IPS-20b (cell line): ENCODE results near the gene TAAR9.
A peak's percentile ranks its signal among the peaks of the same experiment; 100 is the strongest.
"Not testable (repeated sequence)": the region's sequence is repeated elsewhere in the genome, so short reads cannot be mapped to it uniquely, and the experiment has no call there.

Experiments
- H3K27ac ChIP-seq: one replicate; pipeline ENCODE4 v1.5.1; 2013; ENCODE audit warnings: low read length
- H3K27me3 ChIP-seq: 2 replicates; pipeline ENCODE4 v1.6.1; 2013; ENCODE audit warnings: mild to moderate bottlenecking, low read length, inconsistent platforms; ENCODE audit not compliant: insufficient read depth
- H3K36me3 ChIP-seq: 2 replicates; pipeline ENCODE4 v1.6.1; 2013; ENCODE audit warnings: low read depth, mild to moderate bottlenecking, inconsistent platforms, low read length, moderate library complexity; ENCODE audit not compliant: insufficient read depth
- H3K4me1 ChIP-seq: 2 replicates; pipeline ENCODE4 v1.6.1; 2013; ENCODE audit warnings: mild to moderate bottlenecking, control low read depth, inconsistent platforms, low read length, moderate library complexity; ENCODE audit not compliant: insufficient read depth
- H3K4me3 ChIP-seq: 2 replicates; pipeline ENCODE4 v1.5.1; 2013; ENCODE audit warnings: mild to moderate bottlenecking, low read length, inconsistent platforms
- H3K9ac ChIP-seq: 2 replicates; pipeline ENCODE4 v1.6.1; 2013; ENCODE audit warnings: low read depth, mild to moderate bottlenecking, inconsistent platforms, low read length, moderate library complexity
- H3K9me3 ChIP-seq: 2 replicates; pipeline ENCODE4 v1.6.1; 2013; ENCODE audit warnings: mild to moderate bottlenecking, low read depth, low read length, inconsistent platforms; ENCODE audit not compliant: insufficient read depth

The TAAR9 gene

GRCh38 chr6:132524646-132525045 is 13.4 kb upstream of the TAAR9 start:
- Histone ChIP-seq H3K9me3 (no peaks in the 10 kb centered on the region), H3K36me3 (no peaks in the 10 kb centered on the region), H3K9ac (no peak overlapping the region), H3K27me3 (no peaks in the 10 kb centered on the region), H3K27ac (no peak overlapping the region), H3K4me1 (peaks cover 3% of the 10 kb centered on the region; the same call in 1 of the 2 replicates), H3K4me3 (no peak overlapping the region)

- Histone ChIP-seq H3K4me3 (no peak overlapping the region), H3K36me3 (no peaks in the 10 kb centered on the region), H3K27ac (no peak overlapping the region), H3K27me3 (no peaks in the 10 kb centered on the region), H3K4me1 (peaks cover 3% of the 10 kb centered on the region; the same call in 1 of the 2 replicates), H3K9ac (peak overlapping the region; percentile 25; the same call in 1 of the 2 replicates), H3K9me3 (no peaks in the 10 kb centered on the region)
Measured at GRCh38 chr6:132525866-132526265, 12.2 kb upstream of the TAAR9 start.

- H3K9me3 ChIP-seq, result no peaks in the 10 kb centered on the region
- H3K4me3 ChIP-seq, result no peak overlapping the region
- H3K36me3 ChIP-seq, result no peaks in the 10 kb centered on the region
- H3K4me1 ChIP-seq, result peaks cover 3% of the 10 kb centered on the region; the same call in 1 of the 2 replicates
- H3K27me3 ChIP-seq, result no peaks in the 10 kb centered on the region
- no peak overlapping the region for H3K27ac ChIP-seq
- H3K9ac ChIP-seq, result peak overlapping the region; percentile 25; the same call in 1 of the 2 replicates
Measured at GRCh38 chr6:132526461-132526860, 11.6 kb upstream of the TAAR9 start.

GRCh38 chr6:132527791-132528190 is 10.3 kb upstream of the TAAR9 start:
- Histone ChIP-seq H3K4me1 (peaks cover 3% of the 10 kb centered on the region; the same call in 1 of the 2 replicates), H3K27ac (no peak overlapping the region), H3K9me3 (no peaks in the 10 kb centered on the region), H3K36me3 (no peaks in the 10 kb centered on the region), H3K9ac (no peak overlapping the region), H3K27me3 (no peaks in the 10 kb centered on the region), H3K4me3 (no peak overlapping the region)

GRCh38 chr6:132530293-132530974 is 7.6 kb upstream of the TAAR9 start:
- Histone ChIP-seq H3K27me3 (no peaks in the 10 kb centered on the region), H3K4me1 (peaks cover 3% of the 10 kb centered on the region; the same call in 1 of the 2 replicates), H3K27ac (no peak overlapping the region), H3K36me3 (no peaks in the 10 kb centered on the region), H3K9me3 (no peaks in the 10 kb centered on the region), H3K4me3 (peak overlapping the region; percentile 53), H3K9ac (peak overlapping the region; percentile 68; the same call in 1 of the 2 replicates)

GRCh38 chr6:132534546-132534945 is 3.5 kb upstream of the TAAR9 start:
- H3K27me3 ChIP-seq, H3K9me3 ChIP-seq, H3K4me3 ChIP-seq, H3K4me1 ChIP-seq, H3K36me3 ChIP-seq, H3K9ac ChIP-seq, H3K27ac ChIP-seq: not testable (repeated sequence)

GRCh38 chr6:132537145-132537544 is 932 bp upstream of the TAAR9 start:
- H3K4me3 ChIP-seq, result no peak overlapping the region
- H3K9me3 ChIP-seq, result no peaks in the 10 kb centered on the region
- H3K4me1 ChIP-seq, result no peaks in the 10 kb centered on the region
- H3K27ac ChIP-seq, result no peak overlapping the region
- no peaks in the 10 kb centered on the region for H3K36me3 ChIP-seq
- H3K27me3 ChIP-seq, result no peaks in the 10 kb centered on the region
- no peak overlapping the region for H3K9ac ChIP-seq

GRCh38 chr6:132544826-132545225 is 6.7 kb downstream of the TAAR9 start:
- no peak overlapping the region for H3K4me3 ChIP-seq

GRCh38 chr6:132548746-132549463 is 10.8 kb downstream of the TAAR9 start:
- Histone ChIP-seq H3K27ac (no peak overlapping the region), H3K36me3 (no peaks in the 10 kb centered on the region), H3K9me3 (no peaks in the 10 kb centered on the region), H3K27me3 (no peaks in the 10 kb centered on the region), H3K4me3 (no peak overlapping the region), H3K9ac (no peak overlapping the region), H3K4me1 (peaks cover 10% of the 10 kb centered on the region; the same call in 1 of the 2 replicates)

More at GRCh38 chr6:132544826-132545225, 6.7 kb downstream of the TAAR9 start:
- Histone ChIP-seq H3K27ac (no peak overlapping the region), H3K9ac (no peak overlapping the region), H3K27me3 (no peaks in the 10 kb centered on the region), H3K4me1 (peaks cover 10% of the 10 kb centered on the region; the same call in 1 of the 2 replicates), H3K9me3 (no peaks in the 10 kb centered on the region), H3K36me3 (no peaks in the 10 kb centered on the region)

- Histone ChIP-seq H3K27me3 (no peaks in the 10 kb centered on the region), H3K9me3 (no peaks in the 10 kb centered on the region), H3K36me3 (no peaks in the 10 kb centered on the region), H3K27ac (no peak overlapping the region), H3K4me3 (no peak overlapping the region), H3K9ac (no peak overlapping the region), H3K4me1 (peaks cover 10% of the 10 kb centered on the region; the same call in 1 of the 2 replicates)
Measured at GRCh38 chr6:132551214-132551613, 13.1 kb downstream of the TAAR9 start.

GRCh38 chr6:132552372-132552771 is 14.3 kb downstream of the TAAR9 start, which contains the start of gene TAAR8:
TAAR8 (plus strand) TSS chr6:132552672; CDS start chr6:132552693, 21 bp downstream.
- H3K9ac ChIP-seq, result no peak within 1 kb of the TSS
- H3K36me3 ChIP-seq, result no peaks in the 10 kb centered on the region
- no peak within 1 kb of the TSS for H3K4me3 ChIP-seq
- H3K4me1 ChIP-seq, result peaks cover 10% of the 10 kb centered on the region; the same call in 1 of the 2 replicates
- no peaks in the 10 kb centered on the region for H3K9me3 ChIP-seq
- H3K27ac ChIP-seq, result no peak within 1 kb of the TSS
- no peaks in the 10 kb centered on the region for H3K27me3 ChIP-seq

- not testable (repeated sequence) for H3K36me3 ChIP-seq, H3K27me3 ChIP-seq, H3K4me1 ChIP-seq, H3K4me3 ChIP-seq, H3K9ac ChIP-seq, H3K27ac ChIP-seq, H3K9me3 ChIP-seq
Measured at GRCh38 chr6:132560087-132560486, 22.0 kb downstream of the TAAR9 start.
